Fibroblast of pulmonary artery (primary cell): ENCODE data around the gene CPXM2.
A peak's percentile ranks its signal among the peaks of the same experiment; 100 is the strongest.

Experiments
- DNase-seq: peaks from one replicate; pipeline ENCODE4 v3.0.0-alpha.2; 2010; ENCODE audit warnings: low read depth
- H3K4me3 ChIP-seq: replicated peaks from 2 replicates; pipeline ENCODE4 v1.5.1; 2011; ENCODE audit warnings: low read depth, mild to moderate bottlenecking, control low read depth, low read length, moderate library complexity
- TF ChIP-seq, protein P1 (sequence below): IDR thresholded peaks from 2 replicates; pipeline ENCODE4 v1.5.1; 2011; ENCODE audit warnings: mild to moderate bottlenecking, control low read depth, low read length, inconsistent platforms; ENCODE audit errors: missing control alignments

CPXM2 gene

DNA sequence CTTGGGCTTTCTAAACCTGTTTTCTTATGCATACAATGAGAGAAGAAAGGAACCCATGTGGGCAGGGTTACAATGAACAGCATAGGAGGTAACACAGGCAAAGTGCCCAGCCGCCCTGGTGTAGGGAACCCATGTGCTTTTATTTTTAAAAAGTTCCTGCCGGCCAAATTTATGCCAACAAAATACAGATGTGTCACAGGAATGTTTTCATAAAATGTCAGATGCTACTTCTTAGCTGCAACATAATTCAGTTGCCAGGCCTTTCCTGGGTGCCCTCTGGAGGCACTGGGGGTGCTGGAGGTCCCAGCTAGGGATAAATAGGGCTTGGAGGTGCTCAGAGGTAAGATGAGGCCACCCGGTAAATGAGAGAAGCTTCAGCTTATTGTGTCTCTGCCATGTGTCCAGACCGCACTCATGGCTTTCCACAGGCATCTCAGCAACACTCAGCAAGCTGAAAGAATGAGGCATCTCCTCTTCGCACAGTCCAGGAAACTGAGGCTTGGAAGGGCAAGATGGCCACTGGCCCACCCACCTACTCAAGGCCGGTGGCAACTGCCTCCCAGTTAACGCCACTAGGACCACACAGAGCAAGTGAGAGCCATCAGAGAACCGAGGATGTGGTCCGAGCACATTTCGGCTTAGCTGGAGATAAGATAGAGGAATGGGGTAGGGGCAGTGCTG is 58.3 kb downstream of the CPXM2 start:
- DNase-seq: no peak
- no peak overlapping the region for H3K4me3 ChIP-seq
- TF ChIP-seq, protein P1, sequence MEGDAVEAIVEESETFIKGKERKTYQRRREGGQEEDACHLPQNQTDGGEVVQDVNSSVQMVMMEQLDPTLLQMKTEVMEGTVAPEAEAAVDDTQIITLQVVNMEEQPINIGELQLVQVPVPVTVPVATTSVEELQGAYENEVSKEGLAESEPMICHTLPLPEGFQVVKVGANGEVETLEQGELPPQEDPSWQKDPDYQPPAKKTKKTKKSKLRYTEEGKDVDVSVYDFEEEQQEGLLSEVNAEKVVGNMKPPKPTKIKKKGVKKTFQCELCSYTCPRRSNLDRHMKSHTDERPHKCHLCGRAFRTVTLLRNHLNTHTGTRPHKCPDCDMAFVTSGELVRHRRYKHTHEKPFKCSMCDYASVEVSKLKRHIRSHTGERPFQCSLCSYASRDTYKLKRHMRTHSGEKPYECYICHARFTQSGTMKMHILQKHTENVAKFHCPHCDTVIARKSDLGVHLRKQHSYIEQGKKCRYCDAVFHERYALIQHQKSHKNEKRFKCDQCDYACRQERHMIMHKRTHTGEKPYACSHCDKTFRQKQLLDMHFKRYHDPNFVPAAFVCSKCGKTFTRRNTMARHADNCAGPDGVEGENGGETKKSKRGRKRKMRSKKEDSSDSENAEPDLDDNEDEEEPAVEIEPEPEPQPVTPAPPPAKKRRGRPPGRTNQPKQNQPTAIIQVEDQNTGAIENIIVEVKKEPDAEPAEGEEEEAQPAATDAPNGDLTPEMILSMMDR: no peak

- no peak overlapping the region for H3K4me3 ChIP-seq
- TF ChIP-seq, protein P1: no peak
- DNase-seq: no peak
Observed at GRCh38 chr10:123831259-123831658, 60.3 kb downstream of the CPXM2 start.

DNA sequence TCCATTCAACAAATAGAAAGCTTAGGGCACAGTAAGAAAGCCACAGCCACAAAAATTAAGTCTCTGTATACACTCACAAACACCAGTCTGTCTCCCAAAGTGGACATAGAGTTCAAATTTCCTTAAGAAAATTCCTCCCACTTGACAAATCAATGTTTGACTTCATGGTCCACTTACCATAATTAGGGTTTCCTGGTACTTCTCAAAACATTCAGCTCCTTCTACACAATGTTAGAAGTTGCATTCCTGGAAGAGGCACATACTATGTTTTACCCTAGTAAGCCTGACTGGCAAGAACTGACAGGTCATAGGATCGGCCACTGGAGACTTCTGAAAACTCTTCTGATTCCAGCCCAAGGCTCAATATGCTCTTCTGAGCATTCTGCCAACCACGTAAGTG is 70.5 kb downstream of the CPXM2 start:
- no peak for DNase-seq
- TF ChIP-seq, protein P1: no peak
- no peak overlapping the region for H3K4me3 ChIP-seq

DNA sequence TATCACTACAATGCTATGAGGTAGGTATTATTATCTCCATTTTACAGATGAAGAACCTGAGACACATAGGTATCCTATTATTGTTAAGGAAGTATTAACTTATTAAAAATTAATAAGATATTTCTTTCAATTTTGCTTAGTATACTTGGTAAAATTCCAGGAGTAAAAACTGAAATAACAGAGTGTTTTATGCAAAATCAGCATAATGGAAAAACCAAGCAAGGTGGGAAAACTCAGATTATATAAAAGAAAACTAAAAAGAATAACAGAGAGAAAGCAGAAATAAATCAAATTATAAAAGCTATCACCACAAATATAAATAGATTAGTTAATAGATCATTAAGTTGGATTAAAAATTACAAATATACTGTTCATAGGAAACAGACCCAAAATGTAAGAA is 82.0 kb downstream of the CPXM2 start:
- DNase-seq: no peak
- TF ChIP-seq, protein P1: no peak
- no peak overlapping the region for H3K4me3 ChIP-seq

GRCh38 chr10:123808906-123809305 is 82.7 kb downstream of the CPXM2 start:
- DNase-seq: peak; percentile 89
- H3K4me3 ChIP-seq: no peak overlapping the region
- TF ChIP-seq, protein P1: no peak

DNA sequence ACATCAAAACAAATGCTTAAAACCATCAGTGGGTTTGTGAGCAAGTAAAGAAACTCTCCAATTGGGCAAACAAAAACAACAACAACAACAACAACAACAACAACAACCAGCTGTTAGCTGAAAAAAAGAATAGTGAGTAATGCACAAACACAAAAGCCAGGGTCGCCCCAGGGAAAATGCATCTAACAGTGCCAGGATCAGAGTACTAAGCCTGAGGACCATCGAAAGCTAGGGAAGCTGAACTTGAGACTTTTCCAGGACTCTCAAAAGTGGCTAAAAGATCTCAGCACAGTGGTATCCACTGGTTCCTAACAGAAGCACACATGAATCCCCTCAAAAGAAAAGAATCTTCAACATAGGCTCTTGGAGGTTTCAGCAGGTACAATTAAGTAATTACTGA is 83.3 kb downstream of the CPXM2 start:
- no peak overlapping the region for H3K4me3 ChIP-seq
- peak; percentile 7 for DNase-seq
- TF ChIP-seq, protein P1: no peak

DNA sequence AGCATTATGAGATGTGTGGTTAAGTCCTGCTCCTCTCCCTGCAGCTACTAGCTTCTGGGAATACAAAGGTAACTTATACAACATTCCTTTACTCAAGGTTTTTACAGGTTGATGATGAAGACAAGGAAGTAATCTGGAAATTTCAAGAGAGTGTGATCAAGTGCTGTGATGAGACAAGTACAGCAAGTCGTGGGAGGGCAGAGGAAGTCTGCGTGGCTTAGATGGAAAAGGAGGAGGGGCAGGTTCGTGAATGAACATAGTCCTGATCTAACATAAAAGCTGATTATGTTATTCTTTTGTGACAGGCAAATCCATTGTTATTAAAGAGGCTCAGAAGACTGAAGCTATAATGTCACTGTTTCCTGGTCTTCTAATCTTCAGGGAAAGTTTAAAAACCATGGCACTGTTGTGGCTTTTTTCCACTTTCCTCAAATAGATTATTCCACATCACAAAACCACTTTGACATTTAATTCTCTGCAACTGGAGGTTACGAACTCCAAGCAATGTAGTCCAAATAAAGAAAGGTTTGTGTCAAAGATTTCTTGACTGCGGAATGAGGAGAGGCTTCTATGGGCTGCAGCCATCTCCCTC is 84.1 kb downstream of the CPXM2 start:
- TF ChIP-seq, protein P1: no peak
- peak; percentile 22 for DNase-seq
- no peak overlapping the region for H3K4me3 ChIP-seq
